GM21576 (cell line): Measurements from ENCODE around the gene OBSCN.
"Not testable (repeated sequence)": the region's sequence is repeated elsewhere in the genome, so short reads cannot be mapped to it uniquely, and the experiment has no call there.

ENCODE experiments used
- ATAC-seq: cut with Tn5 transposase; IDR thresholded peaks from one replicate; pipeline ENCODE4 v1.9.1; 2021; ENCODE audit warnings: mild to moderate bottlenecking, moderate library complexity; ENCODE audit not compliant: unreplicated experiment

Gene OBSCN

DNA sequence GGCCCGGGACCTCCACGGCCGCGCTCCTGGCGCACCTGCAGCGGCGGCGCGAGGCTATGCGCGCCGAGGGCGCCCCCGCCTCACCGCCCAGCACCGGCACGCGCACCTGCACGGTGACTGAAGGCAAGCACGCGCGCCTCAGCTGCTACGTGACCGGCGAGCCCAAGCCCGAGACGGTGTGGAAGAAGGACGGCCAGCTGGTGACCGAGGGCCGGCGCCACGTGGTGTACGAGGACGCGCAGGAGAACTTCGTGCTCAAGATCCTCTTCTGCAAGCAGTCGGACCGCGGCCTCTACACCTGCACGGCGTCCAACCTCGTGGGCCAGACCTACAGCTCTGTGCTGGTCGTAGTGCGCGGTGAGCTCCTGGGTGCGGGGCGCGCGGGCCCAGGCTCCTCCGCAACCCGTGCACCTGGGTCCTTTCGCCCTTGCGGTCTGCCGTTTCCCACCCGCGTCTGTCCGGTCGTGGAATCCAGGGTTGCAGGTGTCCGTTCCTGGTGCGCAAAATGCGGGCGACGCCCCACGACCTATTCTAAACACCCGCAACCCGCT is 4.6 kb downstream of the OBSCN start:
- no peak for ATAC-seq

DNA sequence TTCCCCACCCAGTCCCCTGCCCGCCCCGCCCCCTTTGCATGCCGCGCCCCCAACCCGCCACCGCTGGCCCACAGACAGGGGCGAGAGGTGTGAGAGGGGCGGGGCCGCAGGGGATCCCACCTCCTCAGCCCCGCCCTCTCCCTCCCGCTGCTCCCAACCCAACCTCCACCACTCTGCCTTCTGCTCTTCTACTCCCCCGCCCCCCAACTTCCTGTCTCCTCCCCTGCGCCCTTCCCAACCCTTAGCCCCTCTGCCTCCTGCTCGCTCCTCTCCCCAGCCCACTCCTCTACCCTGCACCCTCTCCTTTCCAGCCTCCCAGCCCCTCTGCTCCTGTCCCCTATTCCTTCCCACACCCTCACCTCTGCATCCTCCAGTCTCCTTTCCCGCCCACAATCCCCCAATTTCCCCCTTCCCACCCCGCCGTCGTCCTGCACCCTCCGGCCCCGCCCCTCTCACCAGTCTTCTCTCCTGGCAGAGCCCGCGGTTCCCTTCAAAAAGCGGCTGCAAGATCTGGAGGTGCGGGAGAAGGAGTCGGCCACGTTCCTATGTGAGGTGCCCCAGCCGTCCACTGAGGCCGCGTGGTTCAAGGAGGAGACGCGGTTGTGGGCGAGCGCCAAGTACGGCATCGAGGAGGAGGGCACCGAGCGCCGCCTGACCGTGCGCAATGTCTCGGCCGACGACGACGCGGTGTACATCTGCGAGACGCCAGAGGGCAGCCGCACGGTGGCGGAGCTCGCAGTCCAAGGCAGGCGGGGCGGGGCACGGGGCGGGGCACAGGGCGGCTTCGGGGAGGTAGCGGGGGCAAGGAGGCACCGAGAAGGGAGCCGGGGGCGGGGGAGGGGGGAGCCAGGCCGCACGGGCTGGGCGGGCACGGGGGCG is 5.4 kb downstream of the OBSCN start:
- peak; percentile 93 for ATAC-seq

DNA sequence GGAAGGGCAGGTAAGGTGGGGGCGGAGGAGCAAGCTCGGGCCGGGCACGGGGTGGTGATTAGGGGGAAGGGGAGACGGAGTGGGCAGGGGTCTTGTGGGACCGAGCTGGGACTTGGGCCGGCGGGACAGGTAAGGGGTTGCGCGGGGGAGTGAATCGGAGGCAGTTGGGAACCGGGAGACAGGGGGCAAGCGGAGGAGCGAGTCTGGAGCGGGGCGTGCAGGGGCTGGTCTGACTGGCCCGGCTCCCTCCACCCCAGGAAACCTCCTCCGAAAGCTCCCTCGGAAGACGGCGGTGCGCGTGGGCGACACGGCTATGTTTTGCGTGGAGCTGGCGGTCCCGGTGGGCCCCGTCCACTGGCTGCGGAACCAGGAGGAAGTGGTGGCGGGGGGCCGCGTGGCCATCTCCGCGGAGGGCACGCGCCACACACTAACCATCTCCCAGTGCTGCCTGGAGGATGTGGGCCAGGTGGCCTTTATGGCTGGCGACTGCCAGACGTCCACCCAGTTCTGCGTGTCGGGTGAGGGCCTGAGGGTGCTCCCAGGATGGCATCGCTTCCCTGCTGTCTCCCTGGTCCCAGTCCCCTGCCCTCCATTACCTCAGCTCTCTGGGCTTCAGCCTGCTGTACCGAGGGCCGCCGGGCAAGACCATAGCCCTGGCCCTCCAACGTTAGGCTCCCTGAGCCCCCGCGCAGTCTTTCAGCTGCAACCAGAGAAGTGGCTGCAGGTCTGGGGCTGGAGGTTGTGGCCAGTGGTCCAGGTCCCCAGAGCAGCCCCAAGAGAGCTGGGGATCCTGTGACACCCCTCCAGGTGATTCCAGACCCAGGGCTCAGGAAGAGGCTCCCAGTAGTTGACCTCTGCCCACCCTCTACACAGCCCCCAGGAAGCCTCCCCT is 6.3 kb downstream of the OBSCN start:
- ATAC-seq: no peak

DNA sequence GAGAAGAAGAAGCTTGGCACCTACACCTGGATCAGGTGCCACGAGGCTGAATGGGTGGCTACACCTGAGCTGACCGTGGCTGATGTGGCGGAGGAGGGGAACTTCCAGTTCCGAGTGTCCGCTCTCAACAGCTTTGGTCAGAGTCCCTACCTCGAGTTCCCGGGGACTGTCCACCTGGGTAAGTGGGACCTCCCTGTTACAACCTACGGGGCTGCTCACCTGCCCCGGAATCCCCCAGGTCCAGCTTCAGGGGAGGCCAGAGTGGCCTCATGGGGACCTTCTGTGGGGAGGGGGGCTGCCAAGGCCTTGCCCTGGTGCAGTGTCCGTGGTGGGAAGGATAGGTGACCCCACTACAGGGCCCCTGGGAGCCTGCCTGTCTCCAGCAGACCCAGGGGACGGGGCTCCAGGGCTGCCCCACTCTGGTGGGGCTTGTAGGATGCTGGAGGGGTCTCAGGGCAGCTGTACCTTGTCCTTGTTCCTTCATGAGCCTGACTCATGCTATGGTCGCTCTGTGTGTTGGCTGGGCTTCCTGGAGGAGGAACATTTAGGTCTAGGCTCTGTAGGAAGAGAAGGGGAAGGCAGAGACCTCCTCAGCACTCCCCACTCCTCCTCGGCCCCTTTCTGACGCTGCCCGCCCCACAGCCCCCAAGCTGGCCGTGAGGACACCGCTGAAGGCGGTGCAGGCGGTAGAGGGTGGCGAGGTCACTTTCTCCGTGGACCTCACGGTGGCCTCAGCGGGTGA is 7.2 kb downstream of the OBSCN start:
- no peak for ATAC-seq

DNA sequence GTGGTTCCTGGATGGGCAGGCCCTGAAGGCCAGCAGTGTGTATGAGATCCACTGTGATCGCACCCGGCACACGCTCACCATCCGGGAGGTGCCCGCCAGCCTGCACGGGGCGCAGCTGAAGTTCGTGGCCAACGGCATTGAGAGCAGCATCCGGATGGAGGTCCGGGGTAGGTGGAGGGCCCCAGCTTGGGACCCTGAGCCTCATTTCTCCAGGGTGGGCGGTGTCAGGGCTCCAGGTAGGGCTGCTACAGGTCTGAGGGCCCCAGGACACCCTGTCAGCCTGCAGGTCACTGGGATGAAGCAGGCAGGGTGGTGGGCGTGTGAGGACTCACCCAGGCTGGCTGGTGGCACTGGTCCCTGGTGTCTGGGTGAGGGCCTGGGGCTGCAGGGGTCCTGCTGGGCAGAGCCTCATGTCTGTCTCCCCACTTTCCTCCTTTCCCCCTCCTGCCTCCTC is 7.8 kb downstream of the OBSCN start:
- ATAC-seq: no peak

DNA sequence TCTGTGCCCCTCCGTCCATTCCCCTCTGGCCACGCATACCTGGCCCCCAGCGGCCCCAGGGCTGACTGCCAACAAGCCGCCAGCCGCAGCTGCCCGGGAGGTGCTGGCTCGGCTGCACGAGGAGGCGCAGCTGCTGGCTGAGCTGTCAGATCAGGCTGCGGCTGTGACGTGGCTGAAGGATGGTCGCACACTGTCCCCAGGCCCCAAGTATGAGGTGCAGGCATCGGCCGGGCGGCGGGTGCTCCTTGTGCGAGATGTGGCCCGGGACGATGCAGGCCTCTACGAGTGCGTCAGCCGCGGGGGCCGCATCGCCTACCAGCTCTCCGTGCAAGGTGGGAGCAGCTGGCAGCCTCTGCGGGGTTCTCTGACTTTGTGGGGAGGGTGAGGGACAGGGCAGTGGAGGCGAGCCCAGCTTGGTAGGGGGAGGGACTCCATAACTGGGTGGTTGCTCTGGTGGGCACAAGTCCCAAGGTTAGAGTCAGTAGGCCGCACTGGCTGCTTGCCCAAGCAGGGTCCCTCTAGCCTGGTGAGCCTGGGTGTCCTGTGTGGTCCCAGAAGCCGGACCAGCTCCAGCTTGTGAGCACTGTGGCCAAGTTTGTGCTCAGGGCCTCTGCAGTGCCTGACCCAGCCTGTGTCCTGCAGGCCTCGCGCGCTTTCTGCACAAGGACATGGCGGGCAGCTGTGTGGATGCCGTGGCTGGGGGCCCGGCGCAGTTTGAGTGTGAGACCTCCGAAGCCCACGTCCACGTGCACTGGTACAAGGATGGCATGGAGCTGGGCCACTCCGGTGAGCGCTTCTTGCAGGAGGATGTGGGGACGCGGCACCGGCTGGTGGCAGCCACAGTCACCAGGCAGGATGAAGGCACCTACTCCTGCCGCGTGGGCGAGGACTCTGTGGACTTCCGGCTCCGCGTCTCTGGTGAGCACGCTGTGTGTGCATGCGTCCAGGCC is 8.8 kb downstream of the OBSCN start:
- ATAC-seq: no peak

DNA sequence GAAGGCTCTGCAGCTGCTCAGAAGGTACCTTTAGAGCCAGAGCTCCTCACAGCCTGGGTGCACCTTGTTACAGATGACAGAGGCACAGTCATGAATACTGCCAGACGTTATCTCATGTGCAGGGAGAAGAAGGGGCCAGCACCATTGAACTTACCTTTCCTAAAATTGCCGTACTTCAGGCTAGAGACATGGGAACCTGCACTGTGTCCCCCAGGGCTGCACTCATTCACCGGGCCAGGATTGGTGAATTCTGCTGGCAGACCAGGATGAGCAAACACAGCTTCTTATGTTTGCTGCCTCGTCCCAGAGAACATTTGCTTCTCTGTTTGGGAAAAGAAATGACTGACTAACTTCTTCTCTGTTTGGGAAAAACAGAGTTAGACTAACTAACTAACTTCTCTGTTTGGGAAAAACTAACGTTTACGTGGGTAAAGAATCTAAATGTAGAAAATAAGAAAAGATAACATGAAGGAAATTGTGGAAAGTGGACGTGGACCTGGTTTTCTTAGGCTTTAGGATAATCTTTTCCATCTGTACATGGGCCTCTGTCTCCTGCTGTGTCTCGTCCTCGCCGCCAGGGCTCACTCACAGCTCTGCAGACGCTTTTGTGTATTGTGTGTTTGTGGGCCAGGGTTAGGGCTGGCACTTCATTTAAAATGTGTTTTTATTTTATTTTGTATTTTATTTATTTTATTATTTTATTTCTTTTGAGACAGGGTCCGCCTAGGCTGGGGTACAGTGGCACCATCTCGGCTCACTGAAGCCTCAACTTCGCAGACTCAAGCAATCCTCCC is 9.9 kb downstream of the OBSCN start:
- ATAC-seq: no peak

DNA sequence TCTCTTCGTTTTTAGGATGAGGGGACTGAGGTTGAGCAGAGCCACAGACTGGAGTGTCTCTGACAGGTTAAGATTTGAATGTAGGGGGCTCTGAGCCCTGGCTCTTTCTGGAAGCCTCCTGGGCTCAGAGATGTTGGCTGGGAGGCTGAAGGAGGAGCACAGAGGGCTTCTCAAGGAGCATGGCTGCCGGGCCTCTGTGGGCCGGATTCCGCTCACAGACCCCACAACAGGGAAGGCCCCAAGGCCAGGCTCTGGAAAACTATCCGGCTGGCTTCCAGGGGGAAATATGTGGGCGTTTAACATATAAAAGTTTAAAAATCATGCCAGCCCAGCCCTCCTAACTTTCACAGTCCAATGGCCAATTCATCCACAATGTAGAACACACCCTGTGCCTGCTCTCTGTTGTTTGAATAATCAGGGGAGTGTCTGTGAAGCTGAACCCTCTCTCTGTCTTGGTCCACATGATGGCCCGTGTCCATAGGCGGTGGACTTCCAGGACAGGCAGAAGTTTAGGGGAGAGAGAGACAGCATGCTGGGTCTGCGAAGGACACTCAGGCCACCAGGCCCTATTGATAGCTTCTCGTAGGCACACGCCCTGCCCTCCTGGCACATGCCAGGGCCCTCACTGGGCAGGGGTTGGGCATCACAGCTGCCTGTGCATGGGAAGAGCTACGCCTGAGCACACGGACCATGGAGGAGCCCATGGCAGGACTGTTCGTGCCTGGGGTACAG is 10.8 kb downstream of the OBSCN start:
- ATAC-seq: no peak

DNA sequence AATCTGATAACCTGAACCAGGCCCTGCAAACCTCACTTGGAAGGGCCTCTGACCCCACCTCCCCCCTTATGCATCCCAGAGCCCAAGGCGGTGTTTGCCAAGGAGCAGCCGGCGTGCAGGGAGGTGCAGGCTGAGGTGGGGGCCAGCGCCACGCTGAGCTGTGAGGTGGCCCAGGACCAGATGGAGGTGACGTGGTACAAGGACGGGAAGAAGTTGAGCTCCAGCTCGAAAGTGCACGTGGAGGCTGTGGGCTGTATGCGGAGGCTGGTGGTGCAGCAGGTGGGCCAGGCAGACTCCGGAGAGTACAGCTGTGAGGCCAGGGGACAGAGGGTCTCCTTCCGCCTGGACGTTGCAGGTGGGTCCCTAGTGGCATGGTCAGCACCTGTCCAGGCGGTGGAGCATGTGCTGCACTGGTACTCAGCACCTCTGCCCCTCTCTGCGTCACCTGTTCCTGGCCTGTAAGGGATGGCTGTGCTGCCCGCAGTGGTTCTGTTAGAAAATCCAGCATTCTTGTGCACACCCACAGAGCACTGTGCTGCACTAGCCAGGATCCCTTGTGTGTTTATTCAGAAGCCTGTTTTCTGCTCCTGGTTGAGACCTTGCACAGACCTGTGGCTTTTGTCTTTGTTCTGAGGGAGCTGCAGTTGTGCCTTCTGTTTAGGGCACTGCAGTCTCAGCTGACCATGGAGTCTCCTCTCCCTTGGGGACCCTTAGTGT is 11.6 kb downstream of the OBSCN start:
- ATAC-seq: no peak

DNA sequence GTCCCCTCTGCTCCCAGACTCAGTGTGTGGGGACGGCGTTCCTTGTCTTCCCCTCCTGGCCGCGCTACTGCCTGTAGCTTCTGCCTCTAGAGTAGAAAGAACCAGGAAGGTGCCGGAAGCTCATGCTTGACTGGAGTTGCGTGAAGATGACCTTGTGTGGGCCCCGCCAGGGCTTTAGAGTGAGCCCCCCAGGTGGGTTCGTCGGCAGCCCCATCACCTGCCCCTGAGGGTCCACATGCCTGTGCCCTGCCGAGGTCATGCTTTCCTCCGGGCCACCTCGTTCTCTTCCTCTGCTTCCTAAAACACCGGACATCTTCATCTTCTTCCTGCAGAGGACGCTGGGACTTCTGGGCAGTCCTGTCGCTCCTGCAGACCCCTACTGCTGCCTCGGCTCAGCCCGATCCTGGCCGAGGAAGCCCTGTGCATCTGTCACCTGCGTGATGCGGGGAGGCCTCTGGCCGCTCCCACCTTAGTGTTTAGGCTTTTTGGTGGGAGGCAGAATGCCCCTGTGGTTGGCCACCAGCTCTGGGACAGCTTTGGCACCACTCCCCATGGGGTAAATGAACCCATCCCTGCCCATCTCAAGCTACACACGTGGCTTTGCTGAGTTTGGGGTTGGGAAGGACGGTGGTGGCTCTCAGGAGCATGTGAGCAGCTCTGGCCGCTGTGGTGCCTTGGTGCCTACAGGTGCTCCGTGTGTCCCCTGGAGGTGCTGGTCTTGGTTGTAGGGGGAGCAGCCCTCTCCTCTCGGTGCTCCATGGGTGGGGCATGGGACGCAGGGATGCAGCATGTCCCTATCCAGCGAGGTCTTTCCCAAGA is 12.3 kb downstream of the OBSCN start:
- no peak for ATAC-seq

DNA sequence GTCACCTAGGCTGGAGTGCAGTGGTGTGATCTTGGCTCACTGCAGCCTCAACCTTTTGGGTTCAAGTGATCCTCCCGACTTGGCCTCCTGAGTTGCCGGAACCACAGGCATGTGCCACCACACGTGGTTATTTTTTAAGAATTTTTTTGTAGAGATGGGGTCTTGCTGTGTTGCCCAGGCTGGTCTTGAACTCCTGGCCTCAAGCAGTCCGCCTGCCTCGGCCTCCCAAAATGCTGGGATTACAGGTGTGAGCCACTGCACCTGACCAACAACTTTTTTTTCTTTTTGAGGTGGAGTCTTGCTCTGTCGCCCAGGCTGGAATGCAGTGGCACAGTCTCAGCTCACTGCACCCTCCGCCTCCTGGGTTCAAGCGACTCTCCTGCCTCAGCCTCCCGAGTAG is 13.3 kb downstream of the OBSCN start:
- ATAC-seq: not testable (repeated sequence)

DNA sequence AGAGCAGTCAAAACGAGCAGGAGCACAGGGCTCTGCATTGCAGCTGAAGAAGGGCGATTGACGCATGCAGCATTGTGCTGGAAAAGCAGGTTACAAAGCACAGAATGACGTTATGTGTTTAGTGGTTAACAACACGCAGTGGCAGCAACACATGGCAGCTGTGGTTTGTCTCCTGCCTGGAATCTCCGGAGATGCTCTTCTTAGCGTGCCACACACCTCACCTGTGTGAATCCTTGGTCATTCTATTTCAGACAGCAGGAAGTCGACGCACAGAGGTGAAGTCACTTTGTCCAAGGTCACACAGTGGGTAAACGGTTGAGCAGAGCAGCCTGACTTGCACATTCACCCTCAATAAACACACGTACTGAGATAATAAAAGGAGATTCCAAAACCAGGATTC is 14.7 kb downstream of the OBSCN start:
- ATAC-seq: no peak

DNA sequence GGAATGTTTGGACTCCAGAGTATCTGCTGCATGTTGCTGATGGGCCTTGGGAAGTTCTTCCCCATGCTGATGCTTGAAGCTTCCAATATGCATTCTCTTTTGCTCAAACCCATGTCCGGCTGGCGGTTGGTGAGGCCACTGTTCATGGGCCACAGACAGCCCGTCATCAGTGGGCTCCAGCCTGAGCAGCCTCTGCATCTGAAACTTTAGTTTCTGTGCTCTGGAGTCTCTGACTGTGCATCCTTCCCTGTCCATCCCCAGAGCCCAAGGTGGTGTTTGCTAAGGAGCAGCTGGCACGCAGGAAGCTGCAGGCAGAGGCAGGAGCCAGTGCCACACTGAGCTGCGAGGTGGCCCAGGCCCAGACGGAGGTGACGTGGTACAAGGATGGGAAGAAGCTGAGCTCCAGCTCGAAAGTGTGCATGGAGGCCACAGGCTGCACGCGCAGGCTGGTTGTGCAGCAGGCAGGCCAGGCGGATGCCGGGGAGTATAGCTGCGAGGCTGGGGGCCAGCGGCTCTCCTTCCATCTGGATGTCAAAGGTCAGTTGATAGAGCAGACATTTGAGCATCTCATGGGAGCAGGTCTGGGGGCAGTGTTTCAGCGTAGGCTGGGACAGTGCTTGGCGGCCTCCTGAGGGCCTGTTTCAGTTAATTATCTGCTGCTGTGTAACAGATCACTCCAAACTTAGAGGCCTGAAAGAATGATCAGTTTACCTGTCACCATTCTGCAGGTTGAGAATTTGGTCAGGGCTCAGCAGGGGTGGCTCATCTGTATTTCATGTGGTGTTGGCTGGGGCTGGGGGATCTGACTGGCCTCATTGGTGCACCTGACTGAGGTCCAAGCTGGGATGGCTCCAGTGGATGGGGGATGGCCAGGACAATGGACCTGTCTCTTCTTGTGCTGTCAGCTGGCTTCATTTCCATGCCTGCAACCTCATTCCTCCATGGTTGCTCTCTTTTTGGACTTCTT is 16.6 kb downstream of the OBSCN start:
- ATAC-seq: no peak

DNA sequence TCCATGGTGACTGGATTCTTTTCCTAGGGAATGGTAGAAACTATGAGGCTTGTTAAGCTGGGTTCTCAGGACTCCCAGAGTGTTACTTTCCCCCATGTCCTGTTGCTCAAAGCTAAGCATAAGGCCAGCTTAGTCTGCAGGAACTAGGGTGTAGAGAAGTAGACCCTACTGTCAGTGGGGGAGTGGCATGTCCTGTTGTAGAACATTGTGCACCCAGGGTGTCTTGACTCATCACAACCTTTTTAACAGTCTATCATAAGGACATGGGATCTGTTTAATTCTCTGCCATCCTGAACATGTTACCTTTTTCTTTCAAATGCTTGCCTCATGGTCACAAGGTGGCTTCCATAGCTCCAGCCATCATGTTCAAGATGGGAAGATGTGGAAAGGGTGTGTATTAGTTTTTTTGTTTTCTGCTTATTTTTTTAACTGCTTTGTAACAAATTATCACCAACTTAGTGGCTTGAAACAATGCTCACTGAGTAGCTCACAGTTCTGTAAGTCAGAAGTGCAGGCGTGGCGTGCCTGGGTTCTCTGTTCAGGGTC is 17.4 kb downstream of the OBSCN start:
- ATAC-seq: no peak

DNA sequence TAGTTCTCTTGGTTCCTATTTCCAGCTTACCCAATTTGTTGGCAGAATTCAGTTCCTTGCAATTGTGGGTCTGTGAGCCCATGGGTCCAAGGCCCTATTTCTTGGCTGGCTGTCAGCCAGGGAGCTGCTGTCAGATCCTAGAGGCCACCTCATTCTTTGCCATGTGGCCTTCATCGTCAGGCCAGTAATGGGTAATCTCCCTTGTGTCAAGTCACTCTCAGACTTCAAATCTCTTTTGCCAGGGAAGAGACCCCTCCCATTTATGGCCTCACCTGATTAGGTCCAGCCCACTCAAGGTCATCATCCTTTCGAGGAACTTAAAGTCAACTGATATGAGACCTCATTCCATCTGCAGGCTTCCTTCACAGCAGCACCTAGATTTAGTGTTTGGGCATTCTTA is 17.9 kb downstream of the OBSCN start:
- no peak for ATAC-seq
